ENCODE results near the gene DHTKD1. TPM values are rescaled to one million over a fixed set of nuclear protein-coding genes. Genes with fewer than 3 reads are reported as not detected.

The DHTKD1 gene
- total and polyA plus RNA-seq, 2 experiments from 2014 or later: 20.2 to 63.9 TPM

GRCh38 chr10:12081470-12081869 lies 12.7 kb downstream of the DHTKD1 start (continued):
- TF ChIP-seq CTCF (conservative IDR thresholded peaks at IDR 0.05; ENCODE audit: low read depth in 2 of 2) (no peak), ZNF462 (CRISPR knock-in tag; IDR thresholded peaks at IDR 0.05) (no peak), CREB1 (CRISPR knock-in tag; IDR thresholded peaks at IDR 0.05; ENCODE audit: low read depth) (no peak), ZNF114 (CRISPR knock-in tag; IDR thresholded peaks at IDR 0.05) (no peak)

GRCh38 chr10:12081879-12082557 lies 13.3 kb downstream of the DHTKD1 start:
- H3K79me2 ChIP-seq (replicated peaks; ENCODE audit: insufficient read depth): 0 out of 2 replicates have a peak, but pooled peaks cover 4% of the 10 kb centered on the region
- Mint-ChIP-seq H3K27ac (no peak overlapping the region), H3K36me3 (ENCODE audit: low read depth) (peaks cover 46% of the 10 kb centered on the region), H3K4me1 (no peaks in the 10 kb centered on the region), H3K4me3 (no peak overlapping the region), H3K27me3 (ENCODE audit: insufficient read depth, low read depth, poor library complexity) (peaks cover 2% of the 10 kb centered on the region), H3K9me3 (no peaks in the 10 kb centered on the region)
- no peaks in the 10 kb centered on the region for H3F3A ChIP-seq (replicated peaks; ENCODE audit: low read depth)
- no peaks in the 10 kb centered on the region for H3K9me2 ChIP-seq (ENCODE audit: insufficient read depth)
- H3K4me1 ChIP-seq (ENCODE audit: insufficient read depth): no peaks in the 10 kb centered on the region
- no peak overlapping the region for H3K4me2 ChIP-seq
- H3K36me3 ChIP-seq (ENCODE audit: insufficient read depth): peaks cover 16% of the 10 kb centered on the region
- 0 out of 2 replicates have a peak overlapping the region, but pooled peaks have one; percentile 33 for H3K27ac ChIP-seq (ENCODE audit: low read depth)
- no peak for DNase-seq (ENCODE audit: low spot score)
- no peak overlapping the region for H2AFZ ChIP-seq
- H3K27me3 ChIP-seq (ENCODE audit: insufficient read depth): no peaks in the 10 kb centered on the region
- H3K4me3 ChIP-seq: no peak overlapping the region
- no peak for ATAC-seq
- peaks cover 8% of the 10 kb centered on the region; the same call in 1 of the 2 replicates for H4K20me1 ChIP-seq (replicated peaks; ENCODE audit: insufficient read depth)
- TF ChIP-seq EZH2 (IDR thresholded peaks at IDR 0.05; ENCODE audit: low read depth, unreplicated experiment) (no peak), JUNB (IDR thresholded peaks at IDR 0.05; ENCODE audit: unreplicated experiment) (no peak), ZNF462 (CRISPR knock-in tag; IDR thresholded peaks at IDR 0.05) (no peak), POLR2AphosphoS5 (IDR thresholded peaks at IDR 0.05; ENCODE audit: low read depth) (no peak)

Data from GM23338 (cell line).